AG09309 (cell line): ENCODE data around the gene ZDHHC7.

ENCODE experiments used
- DNase-seq: peaks from one replicate; pipeline ENCODE4 v3.0.0-alpha.2; 2010; ENCODE audit warnings: low read depth
- H3K4me3 ChIP-seq: 2 replicates; pipeline ENCODE4 v1.5.1; 2011; ENCODE audit warnings: mild to moderate bottlenecking, low read depth, low read length, moderate library complexity; ENCODE audit not compliant: control insufficient read depth
- TF ChIP-seq, protein P1 (sequence below): IDR thresholded peaks from 2 replicates; pipeline ENCODE4 v1.5.1; 2011; ENCODE audit warnings: mild to moderate bottlenecking, low read depth, low read length, inconsistent platforms; ENCODE audit not compliant: insufficient read depth, control insufficient read depth; ENCODE audit errors: missing control alignments

ZDHHC7 gene

DNA sequence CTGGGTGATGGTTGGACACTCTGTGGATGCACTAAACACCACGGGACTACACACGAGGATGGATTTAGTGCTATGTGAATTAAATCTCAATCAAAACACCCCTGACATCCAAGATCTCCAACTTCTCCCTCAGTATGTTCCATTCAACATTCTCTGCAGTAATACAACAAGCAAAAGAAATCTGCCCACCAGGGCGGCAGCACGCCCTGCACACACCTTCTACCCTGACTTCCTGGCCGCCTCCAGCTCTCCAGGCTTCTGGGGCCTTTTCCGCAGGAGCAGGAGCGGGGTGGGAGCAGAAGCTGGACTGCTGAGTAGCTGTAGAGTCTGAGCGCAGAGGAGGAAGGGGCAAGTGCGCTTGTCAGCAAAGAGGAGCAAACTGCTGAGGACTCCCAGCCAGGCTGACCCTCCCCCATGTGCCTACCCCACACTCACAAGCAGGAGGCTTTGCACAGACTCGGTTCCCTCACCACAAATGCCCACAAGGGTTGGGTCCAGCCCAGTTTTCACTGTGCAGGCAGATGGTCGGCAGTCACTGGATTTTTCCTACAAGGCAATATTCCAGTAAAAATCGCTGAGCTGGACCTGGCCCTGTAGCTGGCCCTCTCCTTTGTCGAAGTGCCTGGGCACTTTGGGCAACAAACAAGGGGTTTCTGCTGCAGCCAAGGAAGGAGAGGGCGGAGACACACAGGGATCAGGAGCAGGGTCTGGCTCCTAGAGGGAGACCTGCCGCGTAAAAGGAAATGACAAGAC lies 22.8 kb downstream of the ZDHHC7 start:
- DNase-seq, result no peak
- TF ChIP-seq, protein P1, sequence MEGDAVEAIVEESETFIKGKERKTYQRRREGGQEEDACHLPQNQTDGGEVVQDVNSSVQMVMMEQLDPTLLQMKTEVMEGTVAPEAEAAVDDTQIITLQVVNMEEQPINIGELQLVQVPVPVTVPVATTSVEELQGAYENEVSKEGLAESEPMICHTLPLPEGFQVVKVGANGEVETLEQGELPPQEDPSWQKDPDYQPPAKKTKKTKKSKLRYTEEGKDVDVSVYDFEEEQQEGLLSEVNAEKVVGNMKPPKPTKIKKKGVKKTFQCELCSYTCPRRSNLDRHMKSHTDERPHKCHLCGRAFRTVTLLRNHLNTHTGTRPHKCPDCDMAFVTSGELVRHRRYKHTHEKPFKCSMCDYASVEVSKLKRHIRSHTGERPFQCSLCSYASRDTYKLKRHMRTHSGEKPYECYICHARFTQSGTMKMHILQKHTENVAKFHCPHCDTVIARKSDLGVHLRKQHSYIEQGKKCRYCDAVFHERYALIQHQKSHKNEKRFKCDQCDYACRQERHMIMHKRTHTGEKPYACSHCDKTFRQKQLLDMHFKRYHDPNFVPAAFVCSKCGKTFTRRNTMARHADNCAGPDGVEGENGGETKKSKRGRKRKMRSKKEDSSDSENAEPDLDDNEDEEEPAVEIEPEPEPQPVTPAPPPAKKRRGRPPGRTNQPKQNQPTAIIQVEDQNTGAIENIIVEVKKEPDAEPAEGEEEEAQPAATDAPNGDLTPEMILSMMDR, result no peak
- H3K4me3 ChIP-seq, result no peak overlapping the region

DNA sequence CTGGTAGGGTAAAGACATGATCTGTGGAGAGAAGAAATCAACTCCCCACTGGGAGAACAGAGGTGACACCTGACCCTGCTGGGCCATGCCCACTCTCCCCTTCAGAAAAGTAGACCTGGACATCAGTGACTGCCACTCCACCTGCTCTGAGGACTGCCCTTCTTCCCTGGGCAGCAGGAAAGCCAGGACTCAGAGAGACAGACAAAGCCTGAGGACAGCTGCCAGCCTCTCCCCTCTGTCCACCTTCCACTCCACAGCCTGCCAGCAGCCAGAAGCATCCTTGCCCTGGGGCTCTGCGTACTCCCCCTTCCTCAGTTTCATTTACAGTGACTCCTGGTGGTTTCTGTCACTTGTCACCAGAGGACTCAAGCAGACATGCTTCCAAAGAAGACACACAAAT lies 24.5 kb downstream of the ZDHHC7 start:
- no peak for DNase-seq
- TF ChIP-seq, protein P1, result no peak

DNA sequence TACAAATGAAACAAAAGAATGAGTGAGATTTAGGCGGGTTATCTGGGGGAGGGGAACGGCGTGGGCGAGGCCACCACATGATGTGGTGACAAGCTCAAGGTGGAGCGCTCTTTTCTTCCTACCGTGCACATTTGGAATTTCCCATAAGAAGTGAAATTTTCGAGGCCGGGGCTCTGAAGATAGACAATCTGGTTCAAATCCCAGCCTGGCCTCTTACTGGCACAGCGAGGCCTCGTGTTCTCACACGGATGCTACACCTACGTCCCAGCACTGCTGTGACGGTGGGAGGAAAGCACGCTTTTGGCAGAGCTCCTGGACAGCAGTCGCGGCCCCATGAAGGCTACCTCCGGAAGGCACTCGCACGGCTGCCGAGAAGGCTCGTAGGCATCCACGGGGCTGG lies 25.2 kb downstream of the ZDHHC7 start:
- no peak overlapping the region for H3K4me3 ChIP-seq
- no peak for DNase-seq
- TF ChIP-seq, protein P1, result no peak

More for the DNA sequence above, 24.5 kb downstream of the ZDHHC7 start:
- no peak overlapping the region for H3K4me3 ChIP-seq

DNA sequence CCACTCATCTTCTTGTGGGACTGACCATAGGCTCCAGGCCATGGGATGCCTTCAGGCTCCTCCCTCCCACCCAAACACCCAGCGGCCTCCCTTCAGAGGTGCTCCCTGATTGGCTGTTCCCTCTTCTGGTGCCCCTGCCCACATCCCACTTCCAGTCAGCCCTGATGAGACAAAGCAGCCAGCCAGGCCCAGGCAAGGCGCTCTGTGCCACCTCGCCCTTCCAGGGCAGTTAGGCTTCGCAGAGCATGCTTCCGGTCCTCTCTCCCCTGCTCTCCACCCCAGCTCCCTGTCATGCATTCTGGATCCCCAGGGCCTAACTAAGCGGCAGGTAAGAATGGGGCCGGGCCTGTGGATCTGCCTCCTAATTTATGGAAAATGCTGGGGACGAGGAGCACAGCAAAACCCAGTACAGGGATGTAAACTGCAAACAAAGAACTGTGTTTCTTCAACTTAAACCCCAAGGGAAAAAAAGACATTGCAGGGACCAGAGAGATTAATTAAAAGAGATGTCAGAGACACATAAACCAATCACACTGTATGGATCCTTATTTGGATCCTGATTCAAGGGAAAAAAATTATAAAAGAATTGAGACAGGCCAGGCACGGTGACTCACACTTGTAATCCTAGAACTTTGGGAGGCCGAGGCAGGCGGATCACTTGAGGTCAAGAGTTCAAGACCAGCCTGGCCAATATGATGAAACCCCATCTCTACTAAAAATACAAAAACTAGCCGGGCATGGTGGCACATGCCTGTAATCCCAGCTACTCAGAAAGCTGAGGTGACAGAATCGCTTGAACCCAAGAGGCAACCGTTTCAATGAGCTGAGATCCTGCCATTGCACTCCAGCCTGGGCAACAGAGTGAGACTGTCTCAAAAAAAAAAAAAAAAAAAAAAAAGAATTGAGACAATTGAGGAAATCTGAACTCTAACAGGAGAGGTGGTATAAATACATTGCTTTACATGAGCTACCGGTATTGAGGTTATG lies 26.0 kb downstream of the ZDHHC7 start:
- peak; percentile 69 for DNase-seq
- TF ChIP-seq, protein P1, result no peak
- no peak overlapping the region for H3K4me3 ChIP-seq

DNA sequence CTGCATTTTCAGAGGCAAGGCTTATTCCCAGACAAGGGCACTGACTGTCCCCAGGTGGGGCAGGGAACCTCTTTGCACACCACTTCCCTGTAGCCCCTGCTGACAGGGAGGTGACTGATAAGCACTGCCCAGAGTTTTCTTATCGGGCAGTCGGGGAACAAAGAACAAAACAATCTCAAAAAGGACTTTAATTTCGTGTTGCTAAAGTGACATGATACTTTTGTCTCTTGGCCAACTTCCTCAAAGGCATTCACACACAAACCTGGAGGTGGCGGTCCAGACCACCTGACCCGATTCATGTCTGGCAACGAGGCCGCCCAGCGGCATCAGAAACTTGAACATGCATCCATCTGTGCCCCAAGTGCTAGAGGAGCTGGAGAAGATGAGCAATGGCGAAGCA lies 28.9 kb downstream of the ZDHHC7 start:
- H3K4me3 ChIP-seq, result no peak overlapping the region
- TF ChIP-seq, protein P1, result no peak
- DNase-seq, result no peak

DNA sequence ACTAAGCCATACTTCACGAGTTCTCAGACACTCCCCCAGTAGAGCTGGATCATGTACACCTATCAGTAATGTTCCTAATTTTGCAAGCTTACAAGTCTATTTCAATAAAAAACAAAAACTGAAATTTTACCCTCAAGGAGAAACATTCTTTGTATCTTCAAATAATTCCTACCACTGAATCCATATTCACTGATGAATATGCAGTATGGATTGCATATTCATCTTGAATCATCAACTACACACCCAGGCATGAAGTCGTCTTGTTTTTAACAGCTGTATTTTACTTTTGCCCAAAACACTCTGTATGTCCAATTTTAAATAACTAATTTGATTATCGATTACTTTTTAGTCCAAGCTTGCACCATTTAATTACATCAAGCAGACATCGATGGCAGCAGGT lies 31.8 kb downstream of the ZDHHC7 start:
- TF ChIP-seq, protein P1, result no peak
- DNase-seq, result no peak
- H3K4me3 ChIP-seq, result no peak overlapping the region
